Common myeloid progenitor, CD34-positive (primary cell): ENCODE data around the gene HDAC5.
"Not testable (repeated sequence)": the region's sequence is repeated elsewhere in the genome, so short reads cannot be mapped to it uniquely, and the experiment has no call there.

Experiments used
- CTCF ChIA-PET: fragments of 350-600 bp; sonication (Branson Sonifier 250); formaldehyde crosslinking; loops from one replicate; lab custom pipeline; 2021; ENCODE audit warnings: antibody characterized with exemption; lab: Charles Lee
- POLR2A ChIA-PET: fragments of 350-600 bp; sonication (Branson Sonifier 250); formaldehyde crosslinking; loops from one replicate; lab custom pipeline; 2021; ENCODE audit warnings: antibody characterized with exemption; lab: Charles Lee
- DNase-seq, 3 donors: peaks; one replicate each; pipeline versions ENCODE4 v3.0.0 to v3.0.0-alpha.2; 2013
- H3K27ac ChIP-seq, 2 experiments: 1 replicate in 1 of 2; 2 replicates in 1 of 2; pipeline ENCODE4 v1.7.0; 2013; ENCODE audit warnings: inconsistent platforms in 2 of 2, low read length in 2 of 2, mild to moderate bottlenecking in 2 of 2, low read depth in 1 of 2, moderate library complexity in 1 of 2; ENCODE audit not compliant: severe bottlenecking in 2 of 2, insufficient read depth in 1 of 2, poor library complexity in 1 of 2
- H3K27me3 ChIP-seq, 5 experiments: replicated peaks in 2 of 5; 1 replicate in 3 of 5; 2 replicates in 2 of 5; pipeline versions ENCODE4 v1.6.1 to v1.7.0; 2013; ENCODE audit warnings: low read length in 4 of 5, mild to moderate bottlenecking in 2 of 5, moderate library complexity in 2 of 5, inconsistent platforms in 1 of 5; ENCODE audit not compliant: insufficient read depth in 5 of 5, control insufficient read depth in 4 of 5
- H3K36me3 ChIP-seq, 4 experiments: 1 replicate in 2 of 4; 2 replicates in 2 of 4; pipeline versions ENCODE4 v1.6.1 to v1.7.0; 2013; ENCODE audit warnings: low read length in 3 of 4, control low read depth in 1 of 4, mild to moderate bottlenecking in 1 of 4; ENCODE audit not compliant: control insufficient read depth in 4 of 4, insufficient read depth in 4 of 4
- H3K4me1 ChIP-seq, 4 experiments: 1 replicate in 3 of 4; 2 replicates in 1 of 4; pipeline versions ENCODE4 v1.6.1 to v1.7.1; 2013; ENCODE audit warnings: low read length in 3 of 4, mild to moderate bottlenecking in 3 of 4, control low read depth in 1 of 4, inconsistent platforms in 1 of 4, moderate library complexity in 1 of 4; ENCODE audit not compliant: control insufficient read depth in 4 of 4, insufficient read depth in 4 of 4; ENCODE audit errors: control extremely low read depth in 1 of 4
- H3K4me3 ChIP-seq, 7 experiments: 1 replicate in 4 of 7; 2 replicates in 3 of 7; pipeline versions ENCODE4 v1.5.1 to v1.7.0; 2013; ENCODE audit warnings: mild to moderate bottlenecking in 7 of 7, low read length in 6 of 7, moderate library complexity in 6 of 7, inconsistent platforms in 2 of 7, low read depth in 2 of 7, control low read depth in 1 of 7; ENCODE audit not compliant: insufficient read depth in 4 of 7, control insufficient read depth in 1 of 7; ENCODE audit errors: extremely low read depth in 1 of 7
- H3K9me3 ChIP-seq, 5 experiments: 1 replicate in 4 of 5; 2 replicates in 1 of 5; pipeline versions ENCODE4 v1.6.1 to v1.7.1; 2013; ENCODE audit warnings: low read length in 4 of 5, mild to moderate bottlenecking in 2 of 5, inconsistent platforms in 1 of 5, low read depth in 1 of 5, moderate library complexity in 1 of 5; ENCODE audit not compliant: control insufficient read depth in 4 of 5, insufficient read depth in 2 of 5; ENCODE audit errors: control extremely low read depth in 1 of 5
- WGBS: methylation state at CpG from one replicate; pipeline ENCODE4 v1.1.5; 2013; ENCODE audit not compliant: insufficient coverage; 5-methylcytosine and 5-hydroxymethylcytosine counted together

HDAC5 gene

GRCh38 chr17:44122816-44123355 lies 555 bp downstream of the HDAC5 start:
- Histone ChIP-seq H3K36me3 (peaks cover 0 to 2% (median 0%) of the 10 kb centered on the region in 4 experiments), H3K4me1 (peaks cover 7 to 28% (median 23%) of the 10 kb centered on the region in 4 experiments), H3K27me3 (no peaks in the 10 kb centered on the region), H3K27ac (peak overlapping the region in 1 of 2 experiments; percentile 76), H3K4me3 (peak overlapping the region; percentile 83 to 95 (median 92)), H3K9me3 (no peaks in the 10 kb centered on the region)
- WGBS: 0% methylated on average over 20 of the region's 32 CpGs
- CTCF ChIA-PET: interaction anchor here (0.8 to 2.6 kb wide), 14 partner anchors 8 to 101 kb away, joined by 3 to 13 read pairs (median 6); no protein-coding TSS in a partner anchor
- POLR2A ChIA-PET: interaction anchor here (0.6 to 1.6 kb wide), 4 partner anchors 13 to 57 kb away, joined by 3 to 4 read pairs (median 4); partner anchors contain the start of gene LSM12
- peak in 1 of 3 donors; percentile 44 for DNase-seq

GRCh38 chr17:44121997-44122815 lies 1.2 kb downstream of the HDAC5 start:
- POLR2A ChIA-PET: interaction anchor here (0.8 to 1.6 kb wide), 2 partner anchors 12 to 56 kb away, joined by 3 to 4 read pairs; partner anchors contain the start of gene LSM12
- 50% methylated on average over 1 of the region's 1 CpG for WGBS
- H3K4me1 ChIP-seq: peaks cover 7 to 28% (median 23%) of the 10 kb centered on the region in 4 experiments

DNA sequence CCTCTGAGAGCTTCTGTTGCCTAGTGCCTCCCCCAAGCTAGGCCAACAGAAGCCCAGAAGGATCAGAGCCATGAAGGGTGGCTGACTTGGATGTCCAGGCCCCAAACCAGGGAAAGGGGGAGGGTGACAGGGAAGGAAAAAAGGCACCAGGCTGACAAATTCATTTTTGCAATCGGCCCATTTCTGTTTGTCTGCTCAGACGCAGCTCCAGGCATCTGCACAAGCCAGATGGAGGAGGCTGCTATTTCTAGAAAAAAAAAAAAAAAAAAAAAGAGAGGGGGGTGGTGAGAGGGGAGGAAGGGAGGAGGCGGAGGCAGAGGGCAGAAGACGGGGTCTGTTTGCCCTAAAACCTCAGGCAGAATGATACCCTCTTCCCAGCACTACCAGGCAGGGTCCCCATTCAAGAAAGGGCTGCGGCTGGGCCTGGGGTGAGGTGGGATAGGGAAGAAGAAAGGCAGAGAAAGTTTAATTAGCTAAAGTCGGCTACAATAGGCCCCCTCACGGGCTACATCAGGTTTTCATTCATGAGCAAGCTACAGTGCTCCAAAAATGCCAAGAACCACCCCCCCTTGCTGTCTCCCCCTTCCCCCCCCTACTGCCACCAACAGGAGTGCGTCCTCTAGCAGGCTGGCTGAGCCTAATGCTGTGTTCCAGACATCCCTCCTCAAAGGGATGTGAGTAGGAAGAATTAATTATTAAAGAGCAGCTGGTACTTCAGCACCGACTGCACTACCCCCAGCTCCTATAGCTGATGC lies 2.4 kb downstream of the HDAC5 start:
- CTCF ChIA-PET: interaction anchor here (0.6 to 2.6 kb wide), 7 partner anchors 11 to 399 kb away, joined by 3 to 13 read pairs (median 3); no protein-coding TSS in a partner anchor
- H3K36me3 ChIP-seq: peaks cover 0 to 9% (median 2%) of the 10 kb centered on the region in 4 experiments
- POLR2A ChIA-PET: no interaction called here
- H3K27me3 ChIP-seq: no peaks in the 10 kb centered on the region
- H3K27ac ChIP-seq: no peak overlapping the region
- 97% methylated on average over 6 of the region's 9 CpGs for WGBS
- no peak for DNase-seq
- peaks cover 7 to 28% (median 23%) of the 10 kb centered on the region in 4 experiments for H3K4me1 ChIP-seq
- peak overlapping the region in 1 of 7 experiments; percentile 92 for H3K4me3 ChIP-seq
- H3K9me3 ChIP-seq: no peaks in the 10 kb centered on the region

More at GRCh38 chr17:44121997-44122815, 1.2 kb downstream of the HDAC5 start:
- DNase-seq: peak in 1 of 3 donors; percentile 24
- no peaks in the 10 kb centered on the region for H3K27me3 ChIP-seq
- no peaks in the 10 kb centered on the region for H3K9me3 ChIP-seq
- peak overlapping the region; percentile 83 to 95 (median 92) for H3K4me3 ChIP-seq
- H3K27ac ChIP-seq: no peak overlapping the region
- CTCF ChIA-PET: interaction anchor here (1.0 to 2.6 kb wide), 11 partner anchors 12 to 87 kb away, joined by 3 to 13 read pairs (median 5); no protein-coding TSS in a partner anchor
- peaks cover 0 to 2% (median 0%) of the 10 kb centered on the region in 4 experiments for H3K36me3 ChIP-seq

GRCh38 chr17:44120281-44120680 lies 3.2 kb downstream of the HDAC5 start:
- CTCF ChIA-PET: interaction anchor here (1.6 to 9.7 kb wide), 3 partner anchors 10 to 18 kb away, joined by 5 to 85 read pairs (median 13); no protein-coding TSS in a partner anchor
- WGBS: 100% methylated on average over 5 of the region's 11 CpGs

DNA sequence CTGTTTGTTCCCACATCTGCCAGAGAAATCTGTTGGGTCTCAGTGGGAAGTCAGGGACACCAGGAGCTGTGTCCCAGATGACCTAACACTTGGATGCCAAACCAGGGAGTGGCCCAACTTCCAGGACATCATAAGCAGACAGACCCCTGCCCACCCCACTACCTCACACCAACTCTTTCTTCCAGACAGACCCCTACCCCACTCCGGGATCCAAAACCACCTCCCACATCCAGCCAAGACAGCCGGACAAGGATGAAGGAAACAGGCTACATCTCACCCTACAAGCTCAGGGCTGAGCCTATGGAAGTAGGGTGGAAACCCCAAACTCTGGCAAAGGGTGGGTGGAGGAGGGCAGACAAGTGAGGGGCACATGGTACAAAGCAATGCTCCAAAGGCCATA lies 3.6 kb downstream of the HDAC5 start:
- Histone ChIP-seq H3K4me3 (no peak overlapping the region), H3K4me1 (peaks cover 7 to 38% (median 31%) of the 10 kb centered on the region in 4 experiments), H3K9me3 (no peaks in the 10 kb centered on the region), H3K36me3 (peaks cover 0 to 12% (median 6%) of the 10 kb centered on the region in 4 experiments), H3K27ac (no peak overlapping the region), H3K27me3 (no peaks in the 10 kb centered on the region)
- no peak for DNase-seq
- CTCF ChIA-PET: interaction anchor here (1.3 to 9.7 kb wide), 2 partner anchors 11 to 16 kb away, joined by 3 to 85 read pairs; no protein-coding TSS in a partner anchor
- WGBS: no CpG with 5 or more reads among the region's 2 CpGs
- POLR2A ChIA-PET: interaction anchor here (0.6 kb wide), 1 partner anchor 1066 kb away, joined by 3 read pairs; no protein-coding TSS in a partner anchor

More at GRCh38 chr17:44120281-44120680, 3.2 kb downstream of the HDAC5 start:
- H3K4me1 ChIP-seq: peaks cover 7 to 34% (median 27%) of the 10 kb centered on the region in 4 experiments
- POLR2A ChIA-PET: interaction anchor here (0.6 kb wide), 1 partner anchor 1065 kb away, joined by 3 read pairs; no protein-coding TSS in a partner anchor
- not testable (repeated sequence) for H3K9me3 ChIP-seq, H3K27me3 ChIP-seq, H3K36me3 ChIP-seq, H3K27ac ChIP-seq, H3K4me3 ChIP-seq, DNase-seq

GRCh38 chr17:44119062-44119461 lies 4.4 kb downstream of the HDAC5 start:
- peaks cover 7 to 41% (median 28%) of the 10 kb centered on the region in 4 experiments for H3K4me1 ChIP-seq
- H3K4me3 ChIP-seq: no peak overlapping the region

More at GRCh38 chr17:44119062-44119461, 4.4 kb downstream of the HDAC5 start:
- Histone ChIP-seq H3K27me3 (no peaks in the 10 kb centered on the region), H3K36me3 (peaks cover 0 to 14% (median 7%) of the 10 kb centered on the region in 4 experiments), H3K27ac (no peak overlapping the region), H3K9me3 (no peaks in the 10 kb centered on the region)
- WGBS: 95% methylated on average over 4 of the region's 5 CpGs
- POLR2A ChIA-PET: interaction anchor here (0.6 to 1.0 kb wide), 2 partner anchors 80 to 170 kb away, joined by 3 to 4 read pairs; no protein-coding TSS in a partner anchor
- CTCF ChIA-PET: interaction anchor here (1.3 to 9.7 kb wide), 2 partner anchors 10 to 16 kb away, joined by 3 to 85 read pairs; no protein-coding TSS in a partner anchor
- no peak for DNase-seq
